Measurements from ENCODE around the gene CCDC124. TPM values are rescaled to one million over a fixed set of nuclear protein-coding genes. Genes with fewer than 3 reads are reported as not detected.

The CCDC124 gene
- total RNA-seq, 1 donor from 2014 or later: 85.9 TPM

GRCh38 chr19:17931532-17932191 lies 1.2 kb upstream of the CCDC124 start:
- DNase-seq (ENCODE audit: missing footprints): no peak
- ATAC-seq: no peak
- intact Hi-C loops (cut with DNase I): loop anchor here (1.0 kb wide), 1 partner anchor 72 kb away; the partner anchor contains the start of gene RPL18A

- DNase-seq (ENCODE audit: missing footprints): no peak
- ATAC-seq: no peak
- intact Hi-C loops (cut with DNase I): no loop called here
Measured at GRCh38 chr19:17933414-17934129, 757 bp downstream of the CCDC124 start.

GRCh38 chr19:17936379-17936778 lies 3.6 kb downstream of the CCDC124 start:
- intact Hi-C loops (cut with DNase I): no loop called here
- DNase-seq (ENCODE audit: missing footprints) (no peak), ATAC-seq (no peak)

- no peak for DNase-seq (ENCODE audit: missing footprints)
- intact Hi-C loops (cut with DNase I): no loop called here
- ATAC-seq: no peak
Measured at GRCh38 chr19:17937371-17937900, 4.6 kb downstream of the CCDC124 start.

- intact Hi-C loops (cut with DNase I): loop anchor here (1.0 kb wide), 1 partner anchor 59 kb away; no protein-coding TSS in a partner anchor
- DNase-seq (ENCODE audit: missing footprints) (peak; percentile 83), ATAC-seq (peak; percentile 84)
Measured at GRCh38 chr19:17938092-17938845, 5.5 kb downstream of the CCDC124 start.

GRCh38 chr19:17942181-17942580 lies 9.4 kb downstream of the CCDC124 start:
- ATAC-seq (no peak), DNase-seq (ENCODE audit: missing footprints) (no peak)
- intact Hi-C loops (cut with DNase I): loop anchor here (10.0 kb wide), 1 partner anchor 113 kb away; no protein-coding TSS in a partner anchor

- ATAC-seq (no peak), DNase-seq (ENCODE audit: missing footprints) (no peak)
- intact Hi-C loops (cut with DNase I): loop anchor here (10.0 kb wide), 1 partner anchor 112 kb away; no protein-coding TSS in a partner anchor
Measured at GRCh38 chr19:17942582-17943273, 9.9 kb downstream of the CCDC124 start.

- ATAC-seq (no peak), DNase-seq (ENCODE audit: missing footprints) (no peak)
- intact Hi-C loops (cut with DNase I): loop anchor here (10.0 kb wide), 1 partner anchor 111 kb away; no protein-coding TSS in a partner anchor
Measured at GRCh38 chr19:17943274-17944221, 10.7 kb downstream of the CCDC124 start.

- ATAC-seq (no peak), DNase-seq (ENCODE audit: missing footprints) (no peak)
- intact Hi-C loops (cut with DNase I): loop anchor here (10.0 kb wide), 1 partner anchor 110 kb away; no protein-coding TSS in a partner anchor
Measured at GRCh38 chr19:17944301-17944700, 11.5 kb downstream of the CCDC124 start.

- no peak for DNase-seq (ENCODE audit: missing footprints)
- intact Hi-C loops (cut with DNase I): loop anchor here (10.0 kb wide), 1 partner anchor 108 kb away; no protein-coding TSS in a partner anchor
- peak; percentile 35 for ATAC-seq
Measured at GRCh38 chr19:17946965-17947784, 14.4 kb downstream of the CCDC124 start.

- DNase-seq (ENCODE audit: missing footprints) (peak; percentile 94), ATAC-seq (peak; percentile 88)
- intact Hi-C loops (cut with DNase I): loop anchor here (10.0 kb wide), 1 partner anchor 107 kb away; no protein-coding TSS in a partner anchor
Measured at GRCh38 chr19:17947815-17948513, 15.1 kb downstream of the CCDC124 start.

GRCh38 chr19:17948514-17948900 lies 15.7 kb downstream of the CCDC124 start:
- intact Hi-C loops (cut with DNase I): loop anchor here (10.0 kb wide), 1 partner anchor 106 kb away; no protein-coding TSS in a partner anchor
- DNase-seq (ENCODE audit: missing footprints): no peak
- ATAC-seq: no peak

- no peak for ATAC-seq
- intact Hi-C loops (cut with DNase I): loop anchor here (10.0 kb wide), 1 partner anchor 106 kb away; no protein-coding TSS in a partner anchor
- no peak for DNase-seq (ENCODE audit: missing footprints)
Measured at GRCh38 chr19:17948931-17949930, 16.4 kb downstream of the CCDC124 start.

- no peak for DNase-seq (ENCODE audit: missing footprints)
- intact Hi-C loops (cut with DNase I): loop anchor here (10.0 kb wide), 1 partner anchor 105 kb away; no protein-coding TSS in a partner anchor
- no peak for ATAC-seq
Measured at GRCh38 chr19:17949956-17950309, 17.1 kb downstream of the CCDC124 start.
